GM21576 (cell line): ENCODE results near the gene FOXL1.

Experiments used
- ATAC-seq: cut with Tn5 transposase; IDR thresholded peaks from one replicate; pipeline ENCODE4 v1.9.1; 2021; ENCODE audit warnings: mild to moderate bottlenecking, moderate library complexity; ENCODE audit not compliant: unreplicated experiment

FOXL1 gene

DNA sequence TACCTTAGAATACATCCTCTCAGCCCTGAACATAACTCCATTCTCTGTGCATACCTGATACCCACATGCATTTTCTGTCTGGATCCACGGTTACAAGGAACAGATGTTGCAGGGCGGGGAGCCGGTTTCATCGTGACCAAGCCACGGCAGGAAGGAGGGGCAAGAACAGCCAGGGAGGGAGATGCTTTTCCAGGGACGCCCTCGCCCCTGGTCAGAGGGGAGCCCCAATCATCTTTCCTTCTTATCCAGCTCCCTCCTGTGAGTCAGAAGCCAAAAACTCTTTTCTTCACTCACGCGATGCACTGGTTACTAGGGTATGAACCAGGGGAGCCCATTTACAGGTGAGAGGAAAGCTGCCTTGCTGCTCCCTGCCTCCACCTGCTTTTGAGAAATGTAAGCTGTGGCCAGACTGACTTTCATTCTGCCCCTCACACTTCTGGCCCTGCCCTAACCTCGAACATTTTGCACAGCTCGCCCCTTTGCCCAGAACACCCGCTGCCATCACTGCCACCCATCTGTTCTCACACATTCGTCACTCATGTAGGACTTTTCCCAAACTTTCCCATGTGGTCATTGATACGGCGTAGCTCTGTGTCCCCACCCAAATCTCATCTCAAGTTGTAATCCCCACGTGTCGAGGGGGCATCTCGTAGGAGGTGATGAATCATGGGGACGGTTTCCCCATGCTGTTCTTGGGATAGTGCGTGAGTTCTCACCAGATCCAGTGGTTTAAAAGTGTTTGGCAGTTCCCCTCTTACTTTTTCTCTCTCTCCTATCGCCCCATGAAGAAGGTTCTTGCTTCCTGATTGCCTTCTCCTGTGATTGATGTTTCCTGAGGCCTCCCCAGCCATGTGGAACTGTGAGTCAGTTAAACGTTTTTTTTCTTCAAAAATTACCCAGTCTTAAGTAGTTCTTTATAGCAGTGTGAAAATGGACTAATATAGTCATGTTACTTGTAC is 20.5 kb downstream of the FOXL1 start:
- no peak for ATAC-seq

DNA sequence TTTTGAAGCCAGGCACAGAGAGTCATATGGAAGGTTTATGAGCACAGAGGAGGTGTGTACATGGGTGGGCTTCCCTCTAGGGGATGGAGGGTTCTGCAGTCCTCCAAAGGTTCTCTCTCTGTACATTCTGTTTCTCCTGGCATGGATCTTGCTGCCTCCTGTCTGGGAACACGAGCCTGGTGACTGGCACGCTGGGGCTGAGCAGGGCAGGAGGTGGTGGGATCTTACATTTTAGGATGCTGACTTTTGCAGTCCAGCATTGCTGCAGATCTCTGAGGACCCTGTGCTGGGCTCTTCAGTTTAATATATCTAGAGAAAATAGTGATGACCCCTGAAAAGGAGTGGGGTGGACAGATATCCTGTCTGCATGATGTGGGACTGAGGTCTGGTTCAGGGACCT is 23.0 kb downstream of the FOXL1 start:
- no peak for ATAC-seq

DNA sequence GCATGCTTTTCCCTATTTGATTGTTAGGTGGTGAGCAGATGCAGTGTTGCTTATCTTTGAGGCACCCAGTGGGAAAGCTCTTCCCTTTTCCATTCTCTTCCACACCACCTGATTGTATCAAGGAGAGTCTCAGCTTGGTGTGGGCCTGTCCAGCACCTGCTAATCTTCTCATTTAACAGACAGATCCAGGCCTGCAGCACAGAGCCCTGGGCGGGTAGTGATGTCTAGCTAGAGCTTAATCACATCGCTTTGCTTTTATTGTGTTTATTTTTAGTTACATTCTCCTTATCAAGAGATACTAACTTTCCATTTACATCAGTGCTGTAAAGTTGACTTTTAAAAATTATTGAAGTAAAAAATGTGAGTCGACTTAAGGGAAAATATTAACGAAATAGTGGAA is 24.2 kb downstream of the FOXL1 start:
- ATAC-seq: no peak

DNA sequence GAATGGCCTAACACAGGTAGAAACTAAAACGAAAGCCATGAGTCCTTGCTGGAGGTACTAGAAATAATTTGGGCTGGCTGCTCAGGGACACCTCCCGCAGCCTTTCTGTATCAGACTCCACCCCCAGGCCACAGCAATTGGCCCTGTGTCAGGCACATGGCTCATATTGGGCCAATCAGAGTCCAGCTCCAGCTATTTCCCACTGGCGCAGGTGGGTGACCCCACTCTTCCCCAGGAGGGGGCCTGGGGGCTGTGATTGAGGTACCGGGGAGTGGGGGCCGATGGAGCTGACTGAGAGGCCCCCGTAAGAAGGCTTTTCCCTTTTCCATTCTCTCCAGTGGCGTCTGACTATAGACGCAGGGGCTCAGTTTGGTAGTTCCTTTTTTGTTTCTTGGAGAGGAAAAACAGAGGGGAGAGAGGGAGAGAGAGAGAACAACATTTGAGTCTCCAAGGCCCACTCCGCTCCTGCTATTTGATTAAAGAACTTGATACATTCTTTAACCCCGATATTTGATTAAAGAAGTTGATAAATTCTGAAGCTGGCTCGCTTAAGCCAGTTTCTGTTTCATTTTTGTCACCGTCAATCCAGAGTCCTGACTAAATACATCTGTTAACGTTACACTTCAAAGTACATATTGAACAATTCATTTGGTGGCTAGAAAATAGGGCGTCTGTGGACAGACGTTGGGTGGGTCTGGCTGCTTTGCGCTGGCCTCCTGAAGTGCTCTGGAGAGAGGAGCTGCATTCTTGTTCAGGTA is 26.3 kb downstream of the FOXL1 start:
- no peak for ATAC-seq

DNA sequence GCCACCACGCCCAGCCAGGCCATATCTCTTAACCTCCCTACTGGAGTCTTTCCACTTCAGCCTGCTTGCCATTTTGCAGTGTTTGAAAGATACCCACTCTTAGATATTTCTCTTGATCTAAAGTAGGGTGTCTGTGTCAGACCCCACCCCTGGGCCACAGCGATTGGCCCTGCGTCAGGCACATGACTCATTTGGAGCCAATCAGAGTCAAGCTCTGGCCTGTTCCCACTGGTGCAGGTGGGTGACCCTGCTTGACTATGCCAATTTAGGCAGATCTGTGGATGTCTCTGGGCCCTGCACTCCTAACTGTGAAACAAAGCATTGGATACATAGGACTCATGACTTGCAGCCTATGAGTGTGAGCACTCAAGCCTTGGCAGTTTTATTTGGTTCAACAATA is 27.6 kb downstream of the FOXL1 start:
- ATAC-seq: no peak

DNA sequence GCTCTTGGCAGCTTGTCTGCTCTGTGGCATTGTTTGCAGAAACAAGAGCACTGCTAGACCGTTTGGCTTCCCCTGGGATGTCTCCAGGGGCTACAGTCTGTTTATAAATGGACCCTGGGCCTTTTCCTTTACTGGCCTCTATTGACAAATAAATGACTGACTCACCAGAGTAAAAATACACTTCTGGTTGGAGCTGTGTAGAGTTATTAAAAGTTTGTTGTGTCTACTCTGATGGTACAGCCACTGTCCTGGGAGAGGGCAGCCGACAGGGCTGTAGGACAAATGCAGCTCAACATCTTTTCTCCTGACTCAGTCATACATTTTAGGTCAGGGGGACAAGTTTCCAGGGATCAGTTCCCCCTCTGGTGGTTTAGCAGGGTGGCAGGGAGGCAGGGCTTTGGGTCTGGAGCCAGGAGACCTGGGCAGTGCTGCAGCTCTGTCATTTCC is 30.0 kb downstream of the FOXL1 start:
- ATAC-seq: no peak

DNA sequence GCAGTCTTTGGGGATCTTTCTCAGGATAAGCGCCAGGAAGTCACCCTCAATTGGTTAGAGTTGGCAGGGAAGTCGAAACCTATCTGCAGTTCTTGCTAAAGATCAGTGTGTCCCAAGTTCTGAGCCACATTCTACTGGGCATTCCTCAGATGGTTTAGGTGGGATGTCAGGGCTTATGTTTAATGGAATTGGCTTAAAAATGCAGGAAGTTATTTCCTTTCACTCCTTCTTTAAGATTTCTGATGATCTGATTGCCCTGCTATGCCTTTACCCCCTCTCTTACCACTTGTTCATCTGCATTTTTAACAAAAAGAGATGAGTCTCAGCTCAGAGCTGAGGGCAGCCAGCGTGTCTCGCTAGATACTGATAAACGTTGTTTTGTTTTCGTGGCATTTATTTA is 30.8 kb downstream of the FOXL1 start:
- no peak for ATAC-seq

DNA sequence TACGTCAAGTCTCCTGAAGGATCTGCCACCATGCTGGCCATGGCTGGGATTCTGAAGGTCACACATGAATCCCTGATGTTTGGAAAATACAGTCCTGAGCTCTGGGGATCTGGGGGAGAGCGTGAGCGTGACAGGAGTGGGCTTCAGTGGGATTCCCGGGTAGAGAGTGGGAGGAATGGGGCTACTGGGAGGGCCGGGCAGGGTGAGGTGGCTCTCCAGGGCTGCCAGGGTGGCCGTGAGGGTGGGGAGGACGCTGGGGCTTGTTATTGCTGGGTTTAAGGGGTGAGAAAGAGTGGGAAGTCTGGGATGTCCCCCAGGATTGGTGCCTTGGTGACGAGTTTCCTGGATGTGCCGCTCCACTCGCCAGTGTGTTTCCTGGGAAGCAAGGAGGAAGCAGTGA is 31.3 kb downstream of the FOXL1 start:
- no peak for ATAC-seq

DNA sequence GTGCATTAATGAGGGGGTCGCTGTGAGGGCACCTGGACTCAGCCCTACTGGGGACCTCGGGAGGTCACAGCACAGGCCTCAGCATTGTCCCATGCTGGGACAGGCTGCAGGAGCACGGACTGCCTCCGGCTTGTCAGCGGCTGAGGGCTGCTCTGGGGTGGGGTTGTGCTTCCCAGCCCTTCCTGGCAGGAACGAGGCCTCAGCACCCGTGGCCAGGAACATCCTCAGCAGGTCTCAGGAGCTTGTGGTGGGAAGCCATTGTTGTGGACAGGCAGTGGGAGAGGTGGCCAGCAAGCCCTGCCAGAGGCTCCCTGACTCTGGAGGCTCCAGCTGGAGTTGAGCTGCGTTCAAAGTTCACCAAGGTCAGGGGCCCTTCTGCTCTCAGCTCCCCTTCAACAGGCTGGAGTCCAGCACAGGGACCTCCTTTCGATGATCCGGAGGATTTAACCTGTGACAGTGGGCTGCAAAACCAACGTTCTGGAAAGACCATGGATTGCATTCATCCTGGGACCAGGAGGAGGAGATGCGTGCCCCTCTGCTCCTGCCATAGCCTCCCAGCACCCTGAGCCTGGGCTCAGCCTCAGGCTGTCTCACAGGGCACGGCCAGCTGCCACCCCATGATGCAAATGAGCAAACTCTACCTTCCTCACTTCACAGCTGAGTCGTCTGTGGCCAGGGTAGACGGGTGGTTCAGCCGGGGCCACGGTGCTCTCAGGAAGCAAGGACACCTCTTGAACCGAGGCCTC is 32.6 kb downstream of the FOXL1 start:
- no peak for ATAC-seq

DNA sequence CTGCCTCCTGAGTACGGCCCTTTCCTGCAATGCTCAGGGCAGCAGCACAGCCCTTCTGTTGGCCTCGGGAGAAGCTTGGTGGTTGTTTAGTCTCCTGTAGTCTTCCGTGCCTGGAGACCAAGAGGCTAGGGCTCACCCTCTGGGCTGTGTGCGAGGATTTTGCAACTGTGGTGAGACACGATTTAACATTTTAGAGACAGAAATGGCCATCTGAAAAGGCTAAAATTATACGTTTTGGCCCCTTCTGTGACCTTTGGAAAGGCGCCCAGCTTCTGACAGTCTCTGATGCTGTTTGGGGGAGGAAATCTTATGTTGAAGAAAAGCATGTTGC is 33.1 kb downstream of the FOXL1 start:
- ATAC-seq: no peak

DNA sequence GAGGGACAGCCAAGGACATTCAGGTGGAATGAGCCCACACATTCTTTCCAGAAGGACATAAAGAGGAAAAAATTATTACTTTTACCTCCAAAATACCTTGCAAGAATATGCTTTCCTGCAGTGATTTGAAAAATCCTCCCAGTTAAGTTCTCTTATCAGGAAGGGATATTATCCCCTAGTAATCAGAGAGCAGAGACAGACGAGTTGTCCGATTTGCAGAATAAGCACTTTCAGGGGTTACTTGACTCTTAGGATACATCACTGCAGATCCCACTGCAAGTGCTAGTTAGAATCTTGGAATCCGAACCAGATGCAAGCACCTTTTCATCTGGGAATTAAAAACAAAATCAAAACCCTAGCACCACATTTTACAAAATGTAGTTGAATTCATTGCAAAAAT is 33.6 kb downstream of the FOXL1 start:
- no peak for ATAC-seq

DNA sequence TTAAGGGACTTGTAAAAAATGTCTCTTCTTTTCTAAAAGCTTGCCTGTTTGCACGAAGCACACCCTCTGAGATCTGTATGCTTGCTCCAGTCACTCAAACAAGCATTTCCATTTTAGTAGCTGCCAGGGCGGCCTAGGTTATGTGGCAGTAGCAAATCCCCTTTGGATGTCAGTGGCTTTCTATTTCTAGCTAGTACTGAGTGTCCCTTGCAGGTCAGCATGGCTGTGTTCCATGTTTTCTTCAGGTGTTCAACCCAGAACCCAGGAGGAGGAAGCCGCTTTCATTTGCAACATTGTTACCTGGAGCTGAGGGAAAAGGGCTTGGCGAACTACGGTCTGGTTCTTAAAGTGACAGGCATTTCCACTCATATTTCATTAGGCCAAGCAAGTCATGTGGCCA is 36.4 kb downstream of the FOXL1 start:
- ATAC-seq: no peak

DNA sequence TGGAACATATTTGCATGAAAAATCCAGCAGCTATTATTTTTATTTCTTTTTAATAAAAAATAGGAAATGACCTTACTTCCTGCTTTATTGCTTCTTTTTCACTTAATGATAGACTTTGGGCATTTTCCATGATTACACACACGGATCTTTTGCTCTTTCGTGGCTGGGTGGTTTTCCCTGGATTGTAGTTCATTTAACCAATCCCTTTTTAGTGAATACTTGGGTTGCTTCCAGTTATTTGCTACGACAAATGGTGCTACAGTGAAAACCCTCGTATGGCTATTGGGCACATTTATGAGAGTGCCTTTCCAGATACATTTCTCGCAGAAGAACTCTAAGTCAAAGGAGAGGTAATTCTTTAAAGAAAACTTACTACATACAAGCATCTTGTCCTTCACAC is 38.6 kb downstream of the FOXL1 start:
- no peak for ATAC-seq

DNA sequence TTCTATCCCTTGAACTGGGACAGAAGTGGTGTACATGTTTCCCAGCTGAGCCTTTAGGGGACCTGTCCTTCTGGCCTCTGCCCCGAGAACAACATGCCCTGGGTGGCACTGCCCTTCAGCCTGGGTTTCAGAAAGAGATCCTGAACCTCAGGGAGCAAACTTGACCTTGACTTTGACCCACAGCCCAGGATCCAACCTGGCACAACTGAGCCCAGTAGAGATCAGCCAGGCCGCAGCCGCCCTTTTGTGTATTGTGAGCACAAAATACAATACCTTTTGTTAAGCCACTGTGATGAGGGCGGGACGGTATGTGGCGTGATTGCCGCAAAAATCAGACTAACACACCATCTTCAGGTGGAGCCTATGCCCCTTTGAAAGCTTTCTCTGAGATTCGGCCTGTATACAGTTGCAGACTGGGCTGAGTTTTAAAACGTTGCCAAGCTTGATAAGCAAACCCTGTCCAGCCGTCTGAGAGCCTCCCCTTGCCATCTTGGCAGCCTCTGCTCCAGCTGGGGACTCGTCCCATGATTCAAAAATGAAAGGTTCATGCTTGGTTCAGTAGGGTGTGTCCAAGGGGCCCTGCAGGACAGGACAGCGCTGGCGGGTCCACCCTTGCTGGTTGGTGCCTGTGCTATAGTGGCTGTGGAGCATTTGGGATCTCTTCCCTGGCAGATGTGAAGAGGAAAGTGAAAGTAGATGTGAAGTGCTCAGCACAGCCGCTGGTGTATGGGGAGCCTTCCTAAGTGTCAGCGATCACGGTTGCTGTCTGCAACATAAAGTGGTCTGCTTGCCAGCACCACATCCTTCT is 40.3 kb downstream of the FOXL1 start:
- no peak for ATAC-seq

DNA sequence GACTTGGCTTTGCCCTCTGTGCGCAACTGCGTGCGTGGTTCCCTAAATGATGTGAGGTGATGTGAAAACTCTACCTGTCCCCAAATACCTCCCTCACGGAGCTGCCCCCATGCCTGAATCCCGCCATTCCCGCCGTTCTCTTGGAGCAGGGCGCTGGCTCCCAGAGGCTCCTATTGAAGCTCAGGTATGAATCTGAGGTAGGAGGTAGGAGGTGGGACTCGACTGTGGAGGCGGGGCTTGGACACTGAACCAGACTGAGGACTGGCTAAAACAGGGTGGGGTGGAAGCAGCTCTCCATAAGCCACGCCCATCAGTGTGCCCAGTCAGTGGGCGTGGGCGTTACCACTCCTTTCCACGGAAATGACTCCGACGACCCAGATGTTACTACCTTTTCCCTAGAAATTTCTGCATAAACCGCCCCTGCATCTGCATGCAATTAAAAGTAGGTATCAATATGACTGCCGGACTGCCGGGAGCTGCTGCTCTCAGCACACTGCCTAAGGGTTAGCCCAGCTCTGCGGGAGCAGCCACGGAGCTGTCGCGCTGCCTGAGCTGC is 41.0 kb downstream of the FOXL1 start:
- no peak for ATAC-seq

DNA sequence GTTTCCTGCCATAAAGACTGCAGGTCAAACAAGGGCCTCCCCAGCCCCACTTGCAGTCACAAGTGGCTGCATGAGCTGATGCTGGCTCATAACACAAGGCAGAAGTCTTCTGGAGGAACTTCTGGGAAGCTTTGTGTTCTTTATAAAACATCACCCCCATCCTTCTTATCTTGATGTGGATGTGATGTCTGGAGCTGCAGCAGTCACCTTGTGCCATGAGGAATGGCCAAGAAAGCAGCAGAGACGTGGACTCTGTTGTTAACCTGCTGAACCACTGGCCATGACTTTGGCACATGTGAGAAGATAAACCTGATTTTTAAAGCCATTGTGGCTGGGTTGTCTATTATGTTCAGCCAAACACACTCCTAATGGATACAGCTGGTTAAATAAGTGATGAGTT is 41.8 kb downstream of the FOXL1 start:
- ATAC-seq: no peak

DNA sequence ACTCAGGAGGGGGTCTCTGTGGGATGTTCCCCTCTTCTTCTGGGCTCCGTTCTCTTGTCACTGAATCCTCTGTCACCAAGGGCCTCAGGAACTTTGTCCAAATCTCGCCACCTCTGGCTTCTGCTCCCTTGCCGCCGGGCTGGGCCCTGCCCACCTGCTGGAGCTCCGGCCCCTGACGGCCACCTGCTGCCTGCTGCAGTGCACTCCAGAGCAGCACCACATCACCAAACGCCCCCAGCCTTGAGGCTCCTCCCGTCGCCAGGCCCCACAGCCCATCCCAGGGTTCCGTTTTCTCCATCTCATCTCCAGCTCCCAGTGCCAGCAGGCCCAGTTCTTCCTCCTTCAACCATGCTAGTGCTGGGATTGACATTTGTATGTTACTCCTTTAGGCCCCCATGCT is 43.6 kb downstream of the FOXL1 start:
- no peak for ATAC-seq

DNA sequence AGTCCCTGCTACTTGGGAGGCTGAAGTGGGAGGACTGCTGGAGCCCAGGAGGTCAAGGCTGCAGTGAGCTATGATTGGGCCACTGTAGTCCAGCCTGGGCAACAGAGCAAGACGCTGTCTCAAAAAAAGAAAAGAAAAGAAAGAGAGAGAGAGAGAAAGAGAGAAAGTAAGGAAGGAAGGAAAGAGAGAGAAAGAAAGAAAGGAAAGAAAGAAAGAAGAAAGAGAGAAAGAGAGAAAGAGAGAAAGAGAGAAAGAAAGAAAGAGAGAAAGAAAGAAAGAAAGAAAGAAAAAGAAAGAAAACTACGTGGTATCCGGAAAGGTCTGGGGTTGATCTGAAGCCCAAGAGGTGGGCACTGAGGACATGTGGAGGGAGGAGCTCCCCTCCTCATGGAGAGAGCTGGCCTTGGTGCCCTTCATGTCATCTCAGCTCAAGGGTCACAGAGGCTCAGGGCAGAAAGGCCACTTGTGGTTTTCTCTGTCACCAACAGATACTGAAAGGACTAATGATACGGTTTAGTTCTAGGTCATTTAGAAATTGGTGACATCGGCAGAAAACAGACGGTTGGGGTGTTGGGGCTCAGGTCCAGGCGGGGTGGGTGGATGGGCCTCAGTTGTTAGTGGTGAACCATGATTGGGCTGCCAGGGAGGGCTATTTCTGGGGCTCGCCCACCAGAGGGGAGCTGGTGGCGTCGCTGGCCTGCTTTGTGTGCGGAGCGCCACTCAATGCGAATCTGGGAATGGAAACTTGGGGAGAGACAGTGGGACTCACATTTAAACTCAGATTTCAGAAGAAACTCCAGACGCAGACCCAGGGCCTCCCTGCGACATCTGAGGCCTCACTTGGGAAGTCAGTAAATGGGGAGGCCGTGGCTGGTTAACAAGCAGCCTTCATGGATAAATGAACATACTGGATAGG is 44.6 kb downstream of the FOXL1 start:
- ATAC-seq: no peak

DNA sequence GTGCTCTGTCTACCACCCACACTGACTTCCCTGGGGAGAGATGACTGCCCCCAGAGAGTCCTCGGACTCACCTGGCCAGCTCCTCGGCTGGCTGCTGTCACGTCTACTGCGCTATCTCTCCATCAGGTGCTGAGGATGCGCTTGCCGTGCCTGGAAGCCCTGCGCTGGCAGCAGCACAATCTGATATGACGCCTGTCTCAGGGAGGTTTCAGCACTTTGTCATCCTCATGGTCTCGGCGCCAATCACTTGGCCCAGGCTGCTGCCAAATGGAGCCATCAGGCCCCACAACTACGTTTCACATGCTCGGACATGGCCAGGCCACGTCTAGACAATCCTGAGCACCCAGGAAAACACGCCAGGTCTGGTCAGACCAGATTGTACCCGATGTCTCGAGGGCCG is 46.7 kb downstream of the FOXL1 start:
- ATAC-seq: no peak
